ENCODE data around the gene VMP1.
"Not testable (repeated sequence)": the region's sequence is repeated elsewhere in the genome, so short reads cannot be mapped to it uniquely, and the experiment has no call there.

The VMP1 gene

GRCh38 chr17:59802160-59802559, 94.7 kb downstream of the VMP1 start:
- no peak overlapping the region for H3K4me3 ChIP-seq (ENCODE audit: low read depth, low read length)
- DNase-seq (ENCODE audit: low read depth): no peak
- TF ChIP-seq CTCF (conservative IDR thresholded peaks at IDR 0.05; ENCODE audit: low read depth, low read length): no peak

GRCh38 chr17:59804901-59805465, 97.5 kb downstream of the VMP1 start:
- DNase-seq (ENCODE audit: low read depth): no peak
- no peak for TF ChIP-seq CTCF (conservative IDR thresholded peaks at IDR 0.05; ENCODE audit: low read depth, low read length)
- H3K4me3 ChIP-seq (ENCODE audit: low read depth, low read length): no peak overlapping the region

GRCh38 chr17:59806322-59806721, 98.9 kb downstream of the VMP1 start:
- DNase-seq (ENCODE audit: low read depth); H3K4me3 ChIP-seq (ENCODE audit: low read depth, low read length): not testable (repeated sequence)

- no peak overlapping the region for H3K4me3 ChIP-seq (ENCODE audit: low read depth, low read length)
- no peak for DNase-seq (ENCODE audit: low read depth)
- no peak for TF ChIP-seq CTCF (conservative IDR thresholded peaks at IDR 0.05; ENCODE audit: low read depth, low read length)
These were observed 100.5 kb downstream of the VMP1 start for GRCh38 chr17:59807892-59808509.

- no peak for DNase-seq (ENCODE audit: low read depth)
- TF ChIP-seq CTCF (conservative IDR thresholded peaks at IDR 0.05; ENCODE audit: low read depth, low read length): no peak
- no peak overlapping the region for H3K4me3 ChIP-seq (ENCODE audit: low read depth, low read length)
These were observed 103.4 kb downstream of the VMP1 start for GRCh38 chr17:59810894-59811153.

- no peak for DNase-seq (ENCODE audit: low read depth)
- no peak for TF ChIP-seq CTCF (conservative IDR thresholded peaks at IDR 0.05; ENCODE audit: low read depth, low read length)
These were observed 103.8 kb downstream of the VMP1 start for GRCh38 chr17:59811209-59811608.

GRCh38 chr17:59812139-59812538, 104.7 kb downstream of the VMP1 start:
- H3K4me3 ChIP-seq (ENCODE audit: low read depth, low read length): no peak overlapping the region
- no peak for DNase-seq (ENCODE audit: low read depth)
- no peak for TF ChIP-seq CTCF (conservative IDR thresholded peaks at IDR 0.05; ENCODE audit: low read depth, low read length)

More at GRCh38 chr17:59811209-59811608, 103.8 kb downstream of the VMP1 start:
- H3K4me3 ChIP-seq (ENCODE audit: low read depth, low read length): no peak overlapping the region
